AG09309 (cell line): Measurements from ENCODE around the gene GPR37L1.
"Not testable (repeated sequence)": the region's sequence is repeated elsewhere in the genome, so short reads cannot be mapped to it uniquely, and the experiment has no call there.

ENCODE experiments used
- DNase-seq: peaks from one replicate; pipeline ENCODE4 v3.0.0-alpha.2; 2010; ENCODE audit warnings: low read depth
- H3K4me3 ChIP-seq: 2 replicates; pipeline ENCODE4 v1.5.1; 2011; ENCODE audit warnings: mild to moderate bottlenecking, low read depth, low read length, moderate library complexity; ENCODE audit not compliant: control insufficient read depth
- CTCF ChIP-seq: IDR thresholded peaks from 2 replicates; pipeline ENCODE4 v1.5.1; 2011; ENCODE audit warnings: mild to moderate bottlenecking, low read depth, low read length, inconsistent platforms; ENCODE audit not compliant: insufficient read depth, control insufficient read depth; ENCODE audit errors: missing control alignments

The GPR37L1 gene

DNA sequence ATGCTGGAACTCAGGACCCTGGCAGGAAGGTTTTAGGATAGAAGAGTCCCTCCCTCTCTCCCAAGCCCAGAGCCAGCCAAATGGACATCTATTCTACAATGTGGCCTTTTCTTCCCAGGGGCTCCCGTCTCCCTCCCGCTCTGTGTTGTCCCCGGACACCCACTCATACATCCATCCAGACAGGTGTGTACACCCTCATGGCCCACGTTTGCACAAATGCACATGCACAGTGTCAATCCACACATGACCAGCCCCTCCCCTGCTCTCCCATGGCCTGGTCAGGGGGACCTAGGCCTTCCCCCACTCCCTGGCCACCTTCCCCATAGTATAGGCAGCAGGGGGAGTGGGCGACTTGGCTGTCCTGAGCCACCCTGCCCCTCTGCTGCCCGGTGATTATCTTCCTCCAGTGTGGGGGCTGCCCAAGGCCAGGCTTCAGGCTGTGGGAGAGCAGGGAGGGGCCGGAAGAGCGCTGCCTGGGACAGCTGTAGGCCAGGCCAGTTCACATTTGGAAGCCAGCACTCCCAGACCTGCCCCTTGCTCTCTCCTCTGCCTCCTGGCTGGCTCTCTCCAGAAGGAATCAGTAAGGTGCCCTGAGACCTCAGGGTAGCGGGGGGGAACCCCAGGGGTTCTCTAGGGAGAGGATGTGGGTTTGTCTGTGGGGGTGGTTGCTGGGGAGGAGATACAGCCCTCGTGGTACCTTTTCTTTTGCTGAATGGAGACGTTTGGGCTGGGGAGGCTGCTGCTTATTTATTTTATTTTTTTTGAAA, 41.7 kb downstream of the GPR37L1 start:
- no peak for TF ChIP-seq CTCF
- no peak overlapping the region for H3K4me3 ChIP-seq

GRCh38 chr1:202165267-202165941, 42.7 kb downstream of the GPR37L1 start:
- no peak for TF ChIP-seq CTCF
- H3K4me3 ChIP-seq: no peak overlapping the region
- no peak for DNase-seq

More for the DNA sequence above, 41.7 kb downstream of the GPR37L1 start:
- no peak for DNase-seq

DNA sequence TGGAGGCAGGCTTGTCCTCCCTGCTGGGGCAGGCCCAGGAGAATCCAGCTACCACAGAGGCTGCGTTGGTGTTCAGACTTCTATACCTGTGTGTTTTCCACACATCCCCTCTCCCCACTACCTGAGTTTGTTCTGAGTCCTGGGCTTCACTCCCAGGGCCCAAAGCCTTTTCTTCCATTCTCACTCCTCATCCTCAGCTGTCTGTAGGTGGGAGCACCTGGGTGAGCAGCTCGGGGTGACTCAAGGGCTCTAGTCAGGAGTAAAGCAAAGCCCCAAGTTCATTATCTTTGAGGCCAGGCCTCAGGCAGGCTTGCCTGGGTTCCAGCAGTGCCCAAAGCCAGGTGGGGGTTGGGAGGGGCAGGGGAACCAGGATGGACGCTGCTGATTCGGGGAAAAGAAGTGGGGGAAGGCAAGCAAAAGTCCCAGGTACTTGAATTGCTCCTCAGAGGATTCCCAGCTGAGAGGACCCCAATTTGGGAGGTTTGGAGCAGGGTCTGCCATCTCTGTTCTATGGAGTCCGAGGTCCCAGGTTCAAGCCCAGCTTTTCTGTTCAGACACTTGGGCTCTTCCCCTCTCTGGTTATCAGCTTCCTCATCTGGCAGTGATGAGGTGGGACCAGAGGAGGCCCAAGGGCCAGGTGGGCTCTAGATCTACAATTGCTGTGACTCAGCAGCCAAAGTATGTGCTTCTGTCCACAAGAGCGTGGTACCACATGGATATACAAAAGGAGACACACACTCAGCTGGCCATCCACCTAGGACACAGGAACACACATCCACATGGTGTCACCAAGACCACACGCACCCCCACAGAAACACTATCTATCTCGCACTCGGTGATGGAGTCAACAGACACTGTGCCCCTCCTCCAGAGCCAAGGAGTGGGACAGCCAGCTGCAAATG, 43.5 kb downstream of the GPR37L1 start:
- H3K4me3 ChIP-seq: no peak overlapping the region
- no peak for DNase-seq
- TF ChIP-seq CTCF: no peak

DNA sequence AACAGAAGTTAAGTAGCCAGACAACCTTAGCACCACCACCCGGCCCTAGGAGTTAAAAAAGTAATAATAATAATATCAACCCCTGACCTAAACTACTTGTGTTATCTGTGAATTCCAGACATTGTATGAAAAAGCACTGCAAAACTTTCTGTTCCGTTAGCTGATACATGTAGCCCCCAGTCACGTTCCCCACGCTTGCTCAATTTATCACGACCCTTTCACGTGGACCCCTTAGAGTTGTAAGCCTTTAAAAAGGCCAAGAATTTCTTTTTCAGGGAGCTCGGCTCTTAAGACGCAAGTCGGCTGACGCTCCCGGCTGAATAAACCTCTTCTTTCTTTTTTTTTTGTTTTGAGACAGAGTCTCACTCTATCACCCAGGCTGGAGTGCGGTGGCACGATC, 44.3 kb downstream of the GPR37L1 start:
- not testable (repeated sequence) for DNase-seq, H3K4me3 ChIP-seq

- no peak for TF ChIP-seq CTCF
- no peak for DNase-seq
- H3K4me3 ChIP-seq: no peak overlapping the region
These were observed 45.1 kb downstream of the GPR37L1 start for GRCh38 chr1:202167708-202168415.

DNA sequence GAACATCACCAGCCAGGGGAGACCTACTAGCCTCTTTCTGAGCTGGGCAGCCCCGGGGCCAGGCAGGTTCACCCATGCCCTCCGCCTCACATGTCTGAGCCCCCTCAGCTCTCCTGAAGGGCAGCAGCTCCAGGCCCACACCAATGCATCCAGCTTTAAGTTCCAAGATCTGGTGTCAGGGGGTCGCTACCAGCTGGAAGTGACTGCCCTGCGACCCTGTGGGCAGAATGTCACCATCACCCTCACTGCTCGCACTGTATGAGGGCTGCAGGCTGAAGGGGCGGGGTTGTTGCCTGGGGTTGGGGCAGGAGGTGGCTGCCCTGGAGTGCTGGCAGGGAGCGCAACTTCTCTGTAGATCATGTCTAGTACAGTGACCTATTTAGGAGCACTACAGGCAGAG, 46.1 kb downstream of the GPR37L1 start:
- no peak for TF ChIP-seq CTCF
- H3K4me3 ChIP-seq: no peak overlapping the region
- no peak for DNase-seq
